GM23248 (cell line): ENCODE results near the gene TOLLIP.

Source experiments
- EZH2 ChIP-seq: fragments of 200-600 bp; sonication (generic); IDR thresholded peaks from 2 replicates; pipeline ENCODE4 v1.6.1; 2018; ENCODE audit warnings: antibody characterized with exemption, mild to moderate bottlenecking; ENCODE audit not compliant: insufficient read depth, poor library complexity, severe bottlenecking
- EZH2phosphoT487 ChIP-seq: fragments of 200-600 bp; sonication (generic); IDR thresholded peaks from 2 replicates; pipeline ENCODE4 v1.6.1; 2018; ENCODE audit warnings: antibody characterized with exemption, moderate library complexity, mild to moderate bottlenecking, low read depth; ENCODE audit not compliant: insufficient read depth

- TF ChIP-seq EZH2phosphoT487: no peak
- TF ChIP-seq EZH2: no peak
Measured at GRCh38 chr11:1232021-1232882, 77.2 kb downstream of the TOLLIP start.
